ENCODE results near the gene DECR2. TPM values are rescaled to one million over a fixed set of nuclear protein-coding genes. Genes with fewer than 3 reads are reported as not detected.

DECR2 gene
- total and polyA plus RNA-seq, 2 of the 4 experiments (the other 2 are of a cell fraction): 3.9 to 26.7 TPM

- Histone ChIP-seq H2BK15ac (ENCODE audit: low read depth, low read length) (no peak overlapping the region), H4K8ac (ENCODE audit: low read depth in 2 of 2, low read length in 2 of 2) (peak overlapping the region in 1 of 2 experiments; percentile 60; a peak in 1 of 4 replicates), H2BK20ac (ENCODE audit: low read depth, low read length) (no peak overlapping the region), H3K27me3 (ENCODE audit: control insufficient read depth, insufficient read depth, low read length) (no peaks in the 10 kb centered on the region), H3K4me3 (ENCODE audit: insufficient read depth, low read depth, low read length) (no peak overlapping the region), H3K4ac (ENCODE audit: low read depth, low read length) (peak overlapping the region; percentile 10; the same call in 1 of the 2 replicates), H2AFZ (replicated peaks; ENCODE audit: low read length, poor library complexity) (peak overlapping the region; percentile 3), H3K36me3 (ENCODE audit: control insufficient read depth, insufficient read depth, low read length) (peaks cover 74% of the 10 kb centered on the region), H2BK120ac (ENCODE audit: low read depth, low read length) (no peak overlapping the region), H4K20me1 (ENCODE audit: insufficient read depth, low read length) (no peaks in the 10 kb centered on the region), H3K18ac (ENCODE audit: low read depth, low read length) (no peak overlapping the region), H4K5ac (ENCODE audit: low read depth, low read length) (no peak overlapping the region), H3K9me3 (ENCODE audit: control insufficient read depth, insufficient read depth, low read length) (no peaks in the 10 kb centered on the region), H3K9ac (ENCODE audit: low read depth, low read length) (0 out of 2 replicates have a peak overlapping the region, but pooled peaks have one; percentile 16), H3K14ac (replicated peaks; ENCODE audit: low read depth, low read length) (no peak overlapping the region), H2BK5ac (ENCODE audit: low read depth, low read length, poor library complexity, severe bottlenecking) (peak overlapping the region; percentile 19), H3K4me2 (ENCODE audit: low read depth, low read length) (peak overlapping the region; percentile 6; the same call in 1 of the 2 replicates), H4K91ac (ENCODE audit: insufficient read depth, low read depth, low read length) (peak overlapping the region; percentile 6; the same call in 1 of the 2 replicates), H3K79me1 (ENCODE audit: low read depth in 1 of 2, low read length in 2 of 2) (peaks cover 4 to 11% of the 10 kb centered on the region in 2 experiments; a peak in 2 of 4 replicates), H2AK5ac (ENCODE audit: low read depth, low read length) (no peak overlapping the region), H2AK9ac (replicated peaks; ENCODE audit: low read depth, low read length, poor library complexity) (peak overlapping the region; percentile 28), H3K23ac (ENCODE audit: low read depth, low read length) (no peak overlapping the region), H3K27ac (ENCODE audit: insufficient read depth, low read length) (peak overlapping the region; percentile 31; the same call in 1 of the 2 replicates), H3K56ac (ENCODE audit: extremely low read depth, insufficient read depth, low read length) (no peak overlapping the region), H3K4me1 (ENCODE audit: control insufficient read depth, insufficient read depth, low read length) (peaks cover 7% of the 10 kb centered on the region; the same call in 1 of the 2 replicates), H3K9me1 (ENCODE audit: insufficient read depth, low read length) (no peaks in the 10 kb centered on the region)
- in situ Hi-C loops (cut with MboI; ENCODE audit: low sequenced_read_pairs): no loop called here
- intact Hi-C loops (cut with micrococcal nuclease): no loop called here
- BruUV-seq (replicated peaks): TSS peak; percentile 42
- CTCF ChIA-PET: interaction anchor here (1.2 kb wide), 1 partner anchor 9 kb away, joined by 4 read pairs; no protein-coding TSS in a partner anchor
- dilution Hi-C loops (cut with HindIII; ENCODE audit: low sequenced_read_pairs, unreplicated experiment): no loop called here
- DNase-seq (no peak), ATAC-seq (ENCODE audit: low read depth) (no peak; the same call in 1 of the 2 replicates)
- POLR2A ChIA-PET (ENCODE audit: unreplicated experiment): no interaction called here
- 76% methylated on average over 4 of the region's 10 CpGs; no CpG with 5 or more reads in 1 of the 2 experiments for WGBS, 2 experiments (ENCODE audit: extremely low coverage in 2 of 2, insufficient read length in 1 of 2)
- TF ChIP-seq USF2 (IDR thresholded peaks at IDR 0.05; ENCODE audit: low read depth, low read length) (no peak), ELK1 (IDR thresholded peaks at IDR 0.05; ENCODE audit: borderline replicate concordance, low read depth, low read length) (no peak), POLR2A (IDR thresholded peaks at IDR 0.05; ENCODE audit: low read depth, low read length) (no peak), NFE2L2 (IDR thresholded peaks at IDR 0.05; ENCODE audit: low read depth, low read length) (no peak), CHD1 (IDR thresholded peaks at IDR 0.05; ENCODE audit: low read depth, low read length) (no peak), CEBPB (IDR thresholded peaks at IDR 0.05; ENCODE audit: low read depth, low read length) (no peak), SMC3 (IDR thresholded peaks at IDR 0.05; ENCODE audit: low read depth, low read length) (no peak), RCOR1 (IDR thresholded peaks at IDR 0.05; ENCODE audit: insufficient replicate concordance, low read length) (no peak), MAZ (IDR thresholded peaks at IDR 0.05; ENCODE audit: borderline replicate concordance, low read depth, low read length) (no peak), BHLHE40 (IDR thresholded peaks at IDR 0.05; ENCODE audit: low read depth, low read length) (no peak), FOS (IDR thresholded peaks at IDR 0.05; ENCODE audit: low read depth, low read length) (no peak), MAFK (IDR thresholded peaks at IDR 0.05; ENCODE audit: low read depth, low read length) (no peak), RFX5 (IDR thresholded peaks at IDR 0.05; ENCODE audit: low read depth, low read length) (no peak), MXI1 (IDR thresholded peaks at IDR 0.05; ENCODE audit: borderline replicate concordance, low read depth, low read length) (no peak), CTCF (conservative IDR thresholded peaks at IDR 0.05; ENCODE audit: low read depth, low read length) (no peak), RAD21 (IDR thresholded peaks at IDR 0.05; ENCODE audit: low read length) (no peak)
Measured at GRCh38 chr16:370979-371514, 30.6 kb upstream of the DECR2 start.

Data from IMR-90 (cell line).